Measurements from ENCODE around the gene ANKS1B. TPM values are rescaled to one million over a fixed set of nuclear protein-coding genes. Genes with fewer than 3 reads are reported as not detected.

Gene ANKS1B
- total and polyA plus RNA-seq, 2 of the 4 experiments (the other 2 are of a cell fraction), result 0.17 to 0.18 TPM

- intact Hi-C loops (cut with micrococcal nuclease), result no loop called here
Measured at GRCh38 chr12:99049774-99050173, 935.0 kb downstream of the ANKS1B start.

More at GRCh38 chr12:99049774-99050173, 935.0 kb downstream of the ANKS1B start:
- in situ Hi-C loops (cut with MboI; ENCODE audit: low sequenced_read_pairs), result loop anchor here (10.0 kb wide), 1 partner anchor 715 kb away; no protein-coding TSS in a partner anchor
- no CpG with 5 or more reads among the region's 3 CpGs for whole genome bisulfite sequencing, 2 experiments (ENCODE audit: extremely low coverage in 2 of 2, insufficient read length in 1 of 2)
- H3K56ac ChIP-seq (ENCODE audit: extremely low read depth, insufficient read depth, low read length), result no peak overlapping the region
- BruUV-seq (replicated peaks), result no TSS peak
- dilution Hi-C loops (cut with HindIII; ENCODE audit: low sequenced_read_pairs, unreplicated experiment), result no loop called here
- ATAC-seq (ENCODE audit: low read depth), result no peak
- no peak overlapping the region for H3K27ac ChIP-seq (ENCODE audit: insufficient read depth, low read length)
- H3K23ac ChIP-seq (ENCODE audit: low read depth, low read length), result no peak overlapping the region
- H2BK20ac ChIP-seq (ENCODE audit: low read depth, low read length), result no peak overlapping the region
- no peak overlapping the region for H4K8ac ChIP-seq (ENCODE audit: low read depth in 2 of 2, low read length in 2 of 2)
- no peak overlapping the region for H2BK120ac ChIP-seq (ENCODE audit: low read depth, low read length)
- no peak overlapping the region for H2AK5ac ChIP-seq (ENCODE audit: low read depth, low read length)
- H3K14ac ChIP-seq (replicated peaks; ENCODE audit: low read depth, low read length), result no peak overlapping the region
- H3K9ac ChIP-seq (ENCODE audit: low read depth, low read length), result no peak overlapping the region
- no peaks in the 10 kb centered on the region for H3K9me1 ChIP-seq (ENCODE audit: insufficient read depth, low read length)
- H3K27me3 ChIP-seq (ENCODE audit: control insufficient read depth, insufficient read depth, low read length), result no peaks in the 10 kb centered on the region
- DNase-seq, result no peak
- H3K18ac ChIP-seq (ENCODE audit: low read depth, low read length), result no peak overlapping the region
- H2BK15ac ChIP-seq (ENCODE audit: low read depth, low read length), result no peak overlapping the region
- H3K4ac ChIP-seq (ENCODE audit: low read depth, low read length), result no peak overlapping the region
- H3K4me2 ChIP-seq (ENCODE audit: low read depth, low read length), result no peak overlapping the region
- no peak overlapping the region for H3K4me3 ChIP-seq (ENCODE audit: insufficient read depth, low read depth, low read length)
- TF ChIP-seq ELK1 (IDR thresholded peaks at IDR 0.05; ENCODE audit: borderline replicate concordance, low read depth, low read length) (no peak), RCOR1 (IDR thresholded peaks at IDR 0.05; ENCODE audit: insufficient replicate concordance, low read length) (no peak), NFE2L2 (IDR thresholded peaks at IDR 0.05; ENCODE audit: low read depth, low read length) (no peak), FOS (IDR thresholded peaks at IDR 0.05; ENCODE audit: low read depth, low read length) (no peak)
- no peak overlapping the region for H2BK5ac ChIP-seq (ENCODE audit: low read depth, low read length, poor library complexity, severe bottlenecking)
- H4K5ac ChIP-seq (ENCODE audit: low read depth, low read length), result no peak overlapping the region
- H3K79me1 ChIP-seq (ENCODE audit: low read depth in 1 of 2, low read length in 2 of 2), result no peaks in the 10 kb centered on the region
- H3K9me3 ChIP-seq (ENCODE audit: control insufficient read depth, insufficient read depth, low read length), result no peaks in the 10 kb centered on the region; the same call in 1 of the 2 replicates
- no peak overlapping the region for H4K91ac ChIP-seq (ENCODE audit: insufficient read depth, low read depth, low read length)
- ChIA-PET POLR2A (ENCODE audit: unreplicated experiment) (no interaction called here), CTCF (no interaction called here)
- H4K20me1 ChIP-seq (ENCODE audit: insufficient read depth, low read length), result no peaks in the 10 kb centered on the region
- H2AFZ ChIP-seq (replicated peaks; ENCODE audit: low read length, poor library complexity), result no peak overlapping the region
- no peaks in the 10 kb centered on the region for H3K4me1 ChIP-seq (ENCODE audit: control insufficient read depth, insufficient read depth, low read length)
- H2AK9ac ChIP-seq (replicated peaks; ENCODE audit: low read depth, low read length, poor library complexity), result no peak overlapping the region
- H3K36me3 ChIP-seq (ENCODE audit: control insufficient read depth, insufficient read depth, low read length), result no peaks in the 10 kb centered on the region

Data from IMR-90 (cell line).